NCI-H748 (cell line): ENCODE data around the gene WDFY1.

Experiments used
- DNase-seq: peaks from one replicate; lab custom pipeline; 2025; ENCODE audit not compliant: unreplicated experiment; lab: John Stamatoyannopoulos, UW

WDFY1 gene

GRCh38 chr2:223944703-223945531 is at the start of gene WDFY1:
Gene WDFY1 (minus strand): TSS chr2:223945335. CDS start chr2:223945284, 51 bp downstream.
- peak; percentile 91 for DNase-seq

- DNase-seq = no peak
Measured at GRCh38 chr2:223994562-223995162, 49.5 kb upstream of the WDFY1 start.

- DNase-seq = peak; percentile 69
Measured at GRCh38 chr2:223993634-223994232, 48.6 kb upstream of the WDFY1 start.

- no peak for DNase-seq
Measured at GRCh38 chr2:223991611-223992010, 46.5 kb upstream of the WDFY1 start.

GRCh38 chr2:223989856-223990232 is 44.7 kb upstream of the WDFY1 start:
- no peak for DNase-seq

- no peak for DNase-seq
Measured at GRCh38 chr2:223989206-223989855, 44.2 kb upstream of the WDFY1 start.

GRCh38 chr2:223981241-223981640 is 36.1 kb upstream of the WDFY1 start:
- DNase-seq = no peak

GRCh38 chr2:223980803-223981202 is 35.7 kb upstream of the WDFY1 start:
- DNase-seq = no peak

GRCh38 chr2:223980397-223980735 is 35.2 kb upstream of the WDFY1 start:
- no peak for DNase-seq

- no peak for DNase-seq
Measured at GRCh38 chr2:223979730-223980396, 34.7 kb upstream of the WDFY1 start.

GRCh38 chr2:223978451-223978850 is 33.3 kb upstream of the WDFY1 start:
- DNase-seq = no peak

- no peak for DNase-seq
Measured at GRCh38 chr2:223976635-223977226, 31.6 kb upstream of the WDFY1 start.

- no peak for DNase-seq
Measured at GRCh38 chr2:223973606-223974005, 28.5 kb upstream of the WDFY1 start.

GRCh38 chr2:223972656-223973102 is 27.5 kb upstream of the WDFY1 start:
- no peak for DNase-seq

- DNase-seq = no peak
Measured at GRCh38 chr2:223971731-223972130, 26.6 kb upstream of the WDFY1 start.

- peak; percentile 52 for DNase-seq
Measured at GRCh38 chr2:223970343-223971128, 25.4 kb upstream of the WDFY1 start.

- no peak for DNase-seq
Measured at GRCh38 chr2:223969856-223970255, 24.7 kb upstream of the WDFY1 start.

- DNase-seq = no peak
Measured at GRCh38 chr2:223969315-223969714, 24.2 kb upstream of the WDFY1 start.

- DNase-seq = no peak
Measured at GRCh38 chr2:223967981-223968380, 22.8 kb upstream of the WDFY1 start.

- no peak for DNase-seq
Measured at GRCh38 chr2:223959688-223960087, 14.6 kb upstream of the WDFY1 start.
